MM.1S (cell line): ENCODE measurements around the gene GCAT.

ENCODE experiments used
- DNase-seq: peaks from one replicate; pipeline ENCODE4 v3.0.0-alpha.2; 2015
- H2AFZ ChIP-seq: fragments of 300-600 bp; sonication (generic); 2 replicates; pipeline ENCODE4 v1.6.0; 2016; ENCODE audit warnings: antibody characterized with exemption, low read length
- H3F3A ChIP-seq: fragments of 300-600 bp; sonication (generic); 2 replicates; pipeline ENCODE4 v1.6.1; 2016; ENCODE audit warnings: mild to moderate bottlenecking, antibody characterized with exemption, low read length, moderate library complexity, mixed read lengths; ENCODE audit not compliant: insufficient read depth
- H3K27ac ChIP-seq: fragments of 300-600 bp; sonication (generic); 2 replicates; pipeline ENCODE4 v1.5.1; 2016; ENCODE audit warnings: mild to moderate bottlenecking, low read length
- H3K27me3 ChIP-seq: fragments of 300-600 bp; sonication (generic); replicated peaks from 2 replicates; pipeline ENCODE4 v1.6.0; 2016; ENCODE audit warnings: low read length; ENCODE audit not compliant: insufficient read depth
- H3K36me3 ChIP-seq: fragments of 300-600 bp; sonication (generic); replicated peaks from 2 replicates; pipeline ENCODE4 v1.6.1; 2016; ENCODE audit warnings: mild to moderate bottlenecking, low read length, mixed read lengths; ENCODE audit not compliant: insufficient read depth
- H3K4me1 ChIP-seq: fragments of 300-600 bp; sonication (generic); 2 replicates; pipeline ENCODE4 v1.6.1; 2016; ENCODE audit warnings: low read length, mixed read lengths
- H3K4me2 ChIP-seq: fragments of 300-600 bp; sonication (generic); 2 replicates; pipeline ENCODE4 v1.6.0; 2016; ENCODE audit warnings: low read depth, low read length
- H3K4me3 ChIP-seq: fragments of 300-600 bp; sonication (generic); 2 replicates; pipeline ENCODE4 v1.5.1; 2016; ENCODE audit warnings: low read length, mixed read lengths
- H3K79me2 ChIP-seq: fragments of 300-600 bp; sonication (generic); 2 replicates; pipeline ENCODE4 v1.6.1; 2016; ENCODE audit warnings: mixed run types, low read length, mixed read lengths
- H3K9ac ChIP-seq: fragments of 300-600 bp; sonication (generic); 2 replicates; pipeline ENCODE4 v1.6.1; 2016; ENCODE audit warnings: low read length, mixed read lengths
- H3K9me2 ChIP-seq: fragments of 300-600 bp; sonication (generic); replicated peaks from 2 replicates; pipeline ENCODE4 v1.6.1; 2016; ENCODE audit warnings: mild to moderate bottlenecking, low read length, mixed read lengths; ENCODE audit not compliant: insufficient read depth
- H3K9me3 ChIP-seq: fragments of 300-600 bp; sonication (generic); replicated peaks from 2 replicates; pipeline ENCODE4 v1.6.1; 2016; ENCODE audit warnings: mild to moderate bottlenecking, low read length, mixed read lengths; ENCODE audit not compliant: insufficient read depth
- H4K20me1 ChIP-seq: fragments of 300-600 bp; sonication (generic); 2 replicates; pipeline ENCODE4 v1.6.1; 2016; ENCODE audit warnings: mild to moderate bottlenecking, low read length, moderate library complexity, mixed read lengths; ENCODE audit not compliant: insufficient read depth
- CTCF ChIP-seq: fragments of 300-600 bp; sonication (generic); IDR thresholded peaks from 2 replicates; pipeline ENCODE4 v1.5.1; 2016; ENCODE audit warnings: antibody characterized with exemption, low read length, mixed read lengths
- EZH2 ChIP-seq: fragments of 300-600 bp; sonication (generic); optimal IDR thresholded peaks from 2 replicates; pipeline ENCODE3; 2017; ENCODE audit warnings: low read depth, mild to moderate bottlenecking, antibody characterized with exemption, low read length, mixed read lengths
- EZH2phosphoT487 ChIP-seq: fragments of 300-600 bp; sonication (generic); IDR thresholded peaks from 2 replicates; pipeline ENCODE4 v1.6.1; 2018; ENCODE audit warnings: antibody characterized with exemption, low read length

Gene GCAT

GRCh38 chr22:37827056-37827455, 19.3 kb downstream of the GCAT start:
- no peaks in the 10 kb centered on the region for H4K20me1 ChIP-seq
- no peak for DNase-seq
- H3K4me1 ChIP-seq: no peaks in the 10 kb centered on the region
- H3K4me2 ChIP-seq: no peak overlapping the region
- H3K9ac ChIP-seq: no peak overlapping the region
- no peak for TF ChIP-seq EZH2
- no peak for TF ChIP-seq CTCF
- no peak for TF ChIP-seq EZH2phosphoT487
- no peak overlapping the region for H3K27ac ChIP-seq
- H3K4me3 ChIP-seq: no peak overlapping the region
- no peaks in the 10 kb centered on the region for H3K79me2 ChIP-seq
- no peaks in the 10 kb centered on the region for H3F3A ChIP-seq
- H3K9me3 ChIP-seq: no peaks in the 10 kb centered on the region
- no peaks in the 10 kb centered on the region for H3K36me3 ChIP-seq
- no peak overlapping the region for H2AFZ ChIP-seq
- no peaks in the 10 kb centered on the region for H3K9me2 ChIP-seq
- H3K27me3 ChIP-seq: peaks cover 19% of the 10 kb centered on the region; the same call in 1 of the 2 replicates

- H3K4me2 ChIP-seq: no peak overlapping the region
- no peak overlapping the region for H3K9ac ChIP-seq
- H2AFZ ChIP-seq: no peak overlapping the region
- TF ChIP-seq EZH2 (no peak), EZH2phosphoT487 (no peak), CTCF (no peak)
- H3K9me2 ChIP-seq: no peaks in the 10 kb centered on the region
- no peaks in the 10 kb centered on the region for H3K27me3 ChIP-seq
- no peaks in the 10 kb centered on the region for H3F3A ChIP-seq
- H3K36me3 ChIP-seq: no peaks in the 10 kb centered on the region; the same call in 1 of the 2 replicates
- H4K20me1 ChIP-seq: no peaks in the 10 kb centered on the region
- no peaks in the 10 kb centered on the region for H3K79me2 ChIP-seq
- H3K4me3 ChIP-seq: no peak overlapping the region
- no peaks in the 10 kb centered on the region for H3K4me1 ChIP-seq
- DNase-seq: no peak
- no peaks in the 10 kb centered on the region for H3K9me3 ChIP-seq
- no peak overlapping the region for H3K27ac ChIP-seq
Measured at GRCh38 chr22:37830093-37830842, 22.5 kb downstream of the GCAT start.

GRCh38 chr22:37831472-37831871, 23.7 kb downstream of the GCAT start:
- H3K4me1 ChIP-seq: no peaks in the 10 kb centered on the region
- H3K79me2 ChIP-seq: no peaks in the 10 kb centered on the region
- no peaks in the 10 kb centered on the region for H4K20me1 ChIP-seq
- H3K27me3 ChIP-seq: no peaks in the 10 kb centered on the region
- H3K27ac ChIP-seq: no peak overlapping the region
- no peak overlapping the region for H3K4me2 ChIP-seq
- H3K9me3 ChIP-seq: no peaks in the 10 kb centered on the region
- H3K9me2 ChIP-seq: no peaks in the 10 kb centered on the region
- no peak overlapping the region for H3K4me3 ChIP-seq
- no peak overlapping the region for H3K9ac ChIP-seq
- H3F3A ChIP-seq: no peaks in the 10 kb centered on the region
- no peak for TF ChIP-seq EZH2
- TF ChIP-seq CTCF: no peak
- no peak for TF ChIP-seq EZH2phosphoT487
- no peak overlapping the region for H2AFZ ChIP-seq
- DNase-seq: no peak
- H3K36me3 ChIP-seq: no peaks in the 10 kb centered on the region; the same call in 1 of the 2 replicates
